ENCODE data around the gene MAST1. TPM values are rescaled to one million over a fixed set of nuclear protein-coding genes. Genes with fewer than 3 reads are reported as not detected.

MAST1 gene
- total RNA-seq, 2 experiments from 2014 or later: 2.4 to 3.0 TPM

- Mint-ChIP-seq H3K4me1 (ENCODE audit: low read depth) (peaks cover 16% of the 10 kb centered on the region), H3K27ac (peak within 1 kb of the TSS; percentile 88), H3K36me3 (ENCODE audit: low read depth) (peaks cover 6% of the 10 kb centered on the region), H3K4me3 (peak within 1 kb of the TSS; percentile 90), H3K27me3 (no peaks in the 10 kb centered on the region), H3K9me3 (peaks cover 7% of the 10 kb centered on the region)
- CTCF ChIA-PET: interaction anchor here (0.8 to 9.0 kb wide), 11 partner anchors 9 to 124 kb away, joined by 3 to 67 read pairs (median 5); partner anchors contain the start of gene GCDH
- POLR2A ChIA-PET: interaction anchor here (1.1 to 2.6 kb wide), 4 partner anchors 8 to 58 kb away, joined by 3 to 9 read pairs (median 4); partner anchors contain the start of gene CALR
- peak; percentile 73 for ATAC-seq
- TF ChIP-seq, protein P1, sequence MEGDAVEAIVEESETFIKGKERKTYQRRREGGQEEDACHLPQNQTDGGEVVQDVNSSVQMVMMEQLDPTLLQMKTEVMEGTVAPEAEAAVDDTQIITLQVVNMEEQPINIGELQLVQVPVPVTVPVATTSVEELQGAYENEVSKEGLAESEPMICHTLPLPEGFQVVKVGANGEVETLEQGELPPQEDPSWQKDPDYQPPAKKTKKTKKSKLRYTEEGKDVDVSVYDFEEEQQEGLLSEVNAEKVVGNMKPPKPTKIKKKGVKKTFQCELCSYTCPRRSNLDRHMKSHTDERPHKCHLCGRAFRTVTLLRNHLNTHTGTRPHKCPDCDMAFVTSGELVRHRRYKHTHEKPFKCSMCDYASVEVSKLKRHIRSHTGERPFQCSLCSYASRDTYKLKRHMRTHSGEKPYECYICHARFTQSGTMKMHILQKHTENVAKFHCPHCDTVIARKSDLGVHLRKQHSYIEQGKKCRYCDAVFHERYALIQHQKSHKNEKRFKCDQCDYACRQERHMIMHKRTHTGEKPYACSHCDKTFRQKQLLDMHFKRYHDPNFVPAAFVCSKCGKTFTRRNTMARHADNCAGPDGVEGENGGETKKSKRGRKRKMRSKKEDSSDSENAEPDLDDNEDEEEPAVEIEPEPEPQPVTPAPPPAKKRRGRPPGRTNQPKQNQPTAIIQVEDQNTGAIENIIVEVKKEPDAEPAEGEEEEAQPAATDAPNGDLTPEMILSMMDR (IDR thresholded peaks at IDR 0.05): no peak
- intact Hi-C loops (cut with micrococcal nuclease): loop anchor here (10.0 kb wide), 1 partner anchor 54 kb away; the partner anchor contains the start of genes CALR and FARSA
- peak; percentile 96 for DNase-seq
These were observed 43.0 kb downstream of the MAST1 start, which contains the start of gene DNASE2 for GRCh38 chr19:12881172-12881808. Gene DNASE2 (minus strand): TSS chr19:12881449. CDS start chr19:12881375, 74 bp downstream.

- peak overlapping the region; percentile 90 for H3K4me3 Mint-ChIP-seq
- peaks cover 18% of the 10 kb centered on the region for H3K4me1 Mint-ChIP-seq (ENCODE audit: low read depth)
- ChIA-PET POLR2A (interaction anchor here (0.6 to 2.6 kb wide), 4 partner anchors 10 to 201 kb away, joined by 3 to 9 read pairs (median 4); partner anchors contain the start of genes DHPS and GET3), CTCF (interaction anchor here (0.9 to 9.0 kb wide), 7 partner anchors 8 to 125 kb away, joined by 3 to 67 read pairs (median 6); partner anchors contain the start of gene GCDH)
- no peak for ATAC-seq
- peaks cover 6% of the 10 kb centered on the region for H3K36me3 Mint-ChIP-seq (ENCODE audit: low read depth)
- TF ChIP-seq, protein P1 (IDR thresholded peaks at IDR 0.05): no peak
- H3K9me3 Mint-ChIP-seq: peaks cover 7% of the 10 kb centered on the region
- intact Hi-C loops (cut with micrococcal nuclease): loop anchor here (10.0 kb wide), 1 partner anchor 52 kb away; the partner anchor contains the start of genes CALR and FARSA
- no peak overlapping the region for H3K27ac Mint-ChIP-seq
- no peaks in the 10 kb centered on the region for H3K27me3 Mint-ChIP-seq
- no peak for DNase-seq
These were observed 44.3 kb downstream of the MAST1 start for GRCh38 chr19:12882589-12882988.

GRCh38 chr19:12884202-12884601, 45.9 kb downstream of the MAST1 start:
- no peaks in the 10 kb centered on the region for H3K27me3 Mint-ChIP-seq
- ChIA-PET CTCF (interaction anchor here (0.8 to 9.0 kb wide), 9 partner anchors 15 to 137 kb away, joined by 3 to 67 read pairs (median 5); partner anchors contain the start of genes CALR and SYCE2), POLR2A (interaction anchor here (0.9 to 2.3 kb wide), 7 partner anchors 8 to 162 kb away, joined by 3 to 8 read pairs (median 7); partner anchors contain the start of gene SYCE2)
- H3K4me1 Mint-ChIP-seq (ENCODE audit: low read depth): peaks cover 18% of the 10 kb centered on the region
- no peak overlapping the region for H3K27ac Mint-ChIP-seq
- peak overlapping the region; percentile 86 for H3K4me3 Mint-ChIP-seq
- TF ChIP-seq, protein P1 (IDR thresholded peaks at IDR 0.05): no peak
- ATAC-seq (no peak), DNase-seq (no peak)
- no peaks in the 10 kb centered on the region for H3K36me3 Mint-ChIP-seq (ENCODE audit: low read depth)
- intact Hi-C loops (cut with micrococcal nuclease): loop anchor here (10.0 kb wide), 1 partner anchor 51 kb away; the partner anchor contains the start of genes CALR and FARSA
- H3K9me3 Mint-ChIP-seq: peaks cover 7% of the 10 kb centered on the region

DNA sequence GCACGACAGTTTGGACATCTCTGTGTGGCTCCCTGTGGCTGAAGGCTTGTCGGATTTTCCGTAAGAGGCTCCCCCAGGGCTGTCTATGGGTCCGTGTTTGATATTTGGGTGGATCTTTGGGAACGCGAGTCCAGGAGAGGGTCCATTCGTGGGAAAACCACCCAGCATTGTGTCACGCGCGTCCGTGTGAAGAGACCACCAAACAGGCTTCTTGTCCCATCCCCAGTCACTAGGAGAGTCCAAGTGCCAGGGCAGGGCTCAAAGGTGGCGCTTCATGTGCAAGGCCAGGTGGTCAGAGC, 46.3 kb downstream of the MAST1 start:
- TF ChIP-seq, protein P1 (IDR thresholded peaks at IDR 0.05): no peak
- no peaks in the 10 kb centered on the region for H3K36me3 Mint-ChIP-seq (ENCODE audit: low read depth)
- H3K4me1 Mint-ChIP-seq (ENCODE audit: low read depth): peaks cover 18% of the 10 kb centered on the region
- ChIA-PET CTCF (interaction anchor here (0.6 to 9.0 kb wide), 18 partner anchors 11 to 138 kb away, joined by 3 to 67 read pairs (median 5); partner anchors contain the start of genes CALR, FARSA and SYCE2), POLR2A (interaction anchor here (0.6 to 2.3 kb wide), 12 partner anchors 9 to 162 kb away, joined by 3 to 8 read pairs (median 4); partner anchors contain the start of genes RNASEH2A and SYCE2)
- H3K9me3 Mint-ChIP-seq: peaks cover 7% of the 10 kb centered on the region
- H3K27ac Mint-ChIP-seq: peak overlapping the region; percentile 89
- intact Hi-C loops (cut with micrococcal nuclease): loop anchor here (10.0 kb wide), 1 partner anchor 50 kb away; the partner anchor contains the start of genes CALR and FARSA
- H3K4me3 Mint-ChIP-seq: peak overlapping the region; percentile 86
- ATAC-seq (no peak), DNase-seq (no peak)
- no peaks in the 10 kb centered on the region for H3K27me3 Mint-ChIP-seq
